Measurements from ENCODE around the gene PRKCE.

The PRKCE gene

GRCh38 chr2:46117379-46117778 lies 465.9 kb downstream of the PRKCE start:
- no peak overlapping the region for H3K9ac ChIP-seq (ENCODE audit: low read depth, low read length)
- H3K4me1 ChIP-seq (ENCODE audit: insufficient read depth, low read length): 0 out of 2 replicates have a peak, but pooled peaks cover 5% of the 10 kb centered on the region
- H3K27me3 ChIP-seq (ENCODE audit: insufficient read depth, low read length): no peaks in the 10 kb centered on the region
- no peaks in the 10 kb centered on the region for H3K36me3 ChIP-seq (ENCODE audit: insufficient read depth, low read length)
- H3K9me3 ChIP-seq (ENCODE audit: insufficient read depth, low read depth, low read length): no peaks in the 10 kb centered on the region
- WGBS: 85% methylated on average over 2 of the region's 2 CpGs
- H3K4me3 ChIP-seq (ENCODE audit: low read length): no peak overlapping the region
- H3K27ac ChIP-seq (ENCODE audit: low read depth, low read length): no peak overlapping the region

- H3K27me3 ChIP-seq (ENCODE audit: insufficient read depth, low read length): no peaks in the 10 kb centered on the region
- 0 out of 2 replicates have a peak, but pooled peaks cover 5% of the 10 kb centered on the region for H3K4me1 ChIP-seq (ENCODE audit: insufficient read depth, low read length)
- WGBS: 92% methylated on average over 3 of the region's 3 CpGs
- H3K27ac ChIP-seq (ENCODE audit: low read depth, low read length): no peak overlapping the region
- H3K9me3 ChIP-seq (ENCODE audit: insufficient read depth, low read depth, low read length): no peaks in the 10 kb centered on the region
- no peak overlapping the region for H3K4me3 ChIP-seq (ENCODE audit: low read length)
- no peaks in the 10 kb centered on the region for H3K36me3 ChIP-seq (ENCODE audit: insufficient read depth, low read length)
- H3K9ac ChIP-seq (ENCODE audit: low read depth, low read length): no peak overlapping the region
These were observed 466.5 kb downstream of the PRKCE start for GRCh38 chr2:46117994-46118393.

- 0 out of 2 replicates have a peak, but pooled peaks cover 5% of the 10 kb centered on the region for H3K4me1 ChIP-seq (ENCODE audit: insufficient read depth, low read length)
- no peak overlapping the region for H3K4me3 ChIP-seq (ENCODE audit: low read length)
- H3K36me3 ChIP-seq (ENCODE audit: insufficient read depth, low read length): no peaks in the 10 kb centered on the region
- H3K9me3 ChIP-seq (ENCODE audit: insufficient read depth, low read depth, low read length): no peaks in the 10 kb centered on the region
- no peak overlapping the region for H3K9ac ChIP-seq (ENCODE audit: low read depth, low read length)
- no peaks in the 10 kb centered on the region for H3K27me3 ChIP-seq (ENCODE audit: insufficient read depth, low read length)
- no peak overlapping the region for H3K27ac ChIP-seq (ENCODE audit: low read depth, low read length)
- WGBS: 92% methylated on average over 7 of the region's 7 CpGs
These were observed 467.3 kb downstream of the PRKCE start for GRCh38 chr2:46118656-46119371.

- Histone ChIP-seq H3K27ac (ENCODE audit: low read depth, low read length) (no peak overlapping the region), H3K4me3 (ENCODE audit: low read length) (no peak overlapping the region), H3K9me3 (ENCODE audit: insufficient read depth, low read depth, low read length) (no peaks in the 10 kb centered on the region), H3K27me3 (ENCODE audit: insufficient read depth, low read length) (no peaks in the 10 kb centered on the region), H3K4me1 (ENCODE audit: insufficient read depth, low read length) (0 out of 2 replicates have a peak, but pooled peaks cover 5% of the 10 kb centered on the region), H3K36me3 (ENCODE audit: insufficient read depth, low read length) (no peaks in the 10 kb centered on the region), H3K9ac (ENCODE audit: low read depth, low read length) (no peak overlapping the region)
- WGBS: 96% methylated on average over 4 of the region's 5 CpGs
These were observed 468.0 kb downstream of the PRKCE start for GRCh38 chr2:46119453-46119852.

- no peak overlapping the region for H3K4me3 ChIP-seq (ENCODE audit: low read length)
- 88% methylated on average over 4 of the region's 5 CpGs for WGBS
These were observed 469.5 kb downstream of the PRKCE start for GRCh38 chr2:46120792-46121555.

GRCh38 chr2:46122318-46122976 lies 471.0 kb downstream of the PRKCE start:
- Histone ChIP-seq H3K4me1 (ENCODE audit: insufficient read depth, low read length) (no peaks in the 10 kb centered on the region), H3K27me3 (ENCODE audit: insufficient read depth, low read length) (no peaks in the 10 kb centered on the region), H3K27ac (ENCODE audit: low read depth, low read length) (no peak overlapping the region), H3K9ac (ENCODE audit: low read depth, low read length) (no peak overlapping the region), H3K36me3 (ENCODE audit: insufficient read depth, low read length) (no peaks in the 10 kb centered on the region), H3K9me3 (ENCODE audit: insufficient read depth, low read depth, low read length) (no peaks in the 10 kb centered on the region), H3K4me3 (ENCODE audit: low read length) (no peak overlapping the region)
- WGBS: 94% methylated on average over 4 of the region's 5 CpGs

More at GRCh38 chr2:46120792-46121555, 469.5 kb downstream of the PRKCE start:
- no peak overlapping the region for H3K27ac ChIP-seq (ENCODE audit: low read depth, low read length)
- H3K4me1 ChIP-seq (ENCODE audit: insufficient read depth, low read length): 0 out of 2 replicates have a peak, but pooled peaks cover 5% of the 10 kb centered on the region
- H3K36me3 ChIP-seq (ENCODE audit: insufficient read depth, low read length): no peaks in the 10 kb centered on the region
- H3K27me3 ChIP-seq (ENCODE audit: insufficient read depth, low read length): no peaks in the 10 kb centered on the region
- H3K9me3 ChIP-seq (ENCODE audit: insufficient read depth, low read depth, low read length): no peaks in the 10 kb centered on the region
- H3K9ac ChIP-seq (ENCODE audit: low read depth, low read length): no peak overlapping the region

GRCh38 chr2:46123013-46123412 lies 471.5 kb downstream of the PRKCE start:
- Histone ChIP-seq H3K9ac (ENCODE audit: low read depth, low read length) (no peak overlapping the region), H3K27me3 (ENCODE audit: insufficient read depth, low read length) (no peaks in the 10 kb centered on the region), H3K36me3 (ENCODE audit: insufficient read depth, low read length) (no peaks in the 10 kb centered on the region), H3K4me1 (ENCODE audit: insufficient read depth, low read length) (no peaks in the 10 kb centered on the region), H3K27ac (ENCODE audit: low read depth, low read length) (no peak overlapping the region), H3K4me3 (ENCODE audit: low read length) (no peak overlapping the region), H3K9me3 (ENCODE audit: insufficient read depth, low read depth, low read length) (no peaks in the 10 kb centered on the region)

GRCh38 chr2:46125798-46126197 lies 474.3 kb downstream of the PRKCE start:
- H3K27ac ChIP-seq (ENCODE audit: low read depth, low read length): no peak overlapping the region

GRCh38 chr2:46126571-46126970 lies 475.1 kb downstream of the PRKCE start:
- H3K4me1 ChIP-seq (ENCODE audit: insufficient read depth, low read length): no peaks in the 10 kb centered on the region
- no peak overlapping the region for H3K9ac ChIP-seq (ENCODE audit: low read depth, low read length)
- H3K27ac ChIP-seq (ENCODE audit: low read depth, low read length): no peak overlapping the region
- H3K36me3 ChIP-seq (ENCODE audit: insufficient read depth, low read length): no peaks in the 10 kb centered on the region
- H3K9me3 ChIP-seq (ENCODE audit: insufficient read depth, low read depth, low read length): no peaks in the 10 kb centered on the region
- no peaks in the 10 kb centered on the region for H3K27me3 ChIP-seq (ENCODE audit: insufficient read depth, low read length)
- WGBS: 91% methylated on average over 4 of the region's 4 CpGs
- H3K4me3 ChIP-seq (ENCODE audit: low read length): no peak overlapping the region

More at GRCh38 chr2:46125798-46126197, 474.3 kb downstream of the PRKCE start:
- H3K4me1 ChIP-seq (ENCODE audit: insufficient read depth, low read length): no peaks in the 10 kb centered on the region
- no peaks in the 10 kb centered on the region for H3K27me3 ChIP-seq (ENCODE audit: insufficient read depth, low read length)
- H3K4me3 ChIP-seq (ENCODE audit: low read length): no peak overlapping the region
- H3K9ac ChIP-seq (ENCODE audit: low read depth, low read length): no peak overlapping the region
- H3K36me3 ChIP-seq (ENCODE audit: insufficient read depth, low read length): no peaks in the 10 kb centered on the region
- H3K9me3 ChIP-seq (ENCODE audit: insufficient read depth, low read depth, low read length): no peaks in the 10 kb centered on the region
- WGBS: 96% methylated on average over 4 of the region's 4 CpGs

GRCh38 chr2:46127176-46127575 lies 475.7 kb downstream of the PRKCE start:
- no peaks in the 10 kb centered on the region for H3K36me3 ChIP-seq (ENCODE audit: insufficient read depth, low read length)
- no peak overlapping the region for H3K27ac ChIP-seq (ENCODE audit: low read depth, low read length)
- WGBS: 100% methylated on average over 3 of the region's 3 CpGs

GRCh38 chr2:46130511-46130910 lies 479.0 kb downstream of the PRKCE start:
- H3K27me3 ChIP-seq (ENCODE audit: insufficient read depth, low read length): no peaks in the 10 kb centered on the region
- H3K9me3 ChIP-seq (ENCODE audit: insufficient read depth, low read depth, low read length): no peaks in the 10 kb centered on the region
- WGBS: 85% methylated on average over 4 of the region's 4 CpGs
- no peak overlapping the region for H3K4me3 ChIP-seq (ENCODE audit: low read length)
- no peak overlapping the region for H3K9ac ChIP-seq (ENCODE audit: low read depth, low read length)
- no peaks in the 10 kb centered on the region for H3K36me3 ChIP-seq (ENCODE audit: insufficient read depth, low read length)
- no peaks in the 10 kb centered on the region for H3K4me1 ChIP-seq (ENCODE audit: insufficient read depth, low read length)
- no peak overlapping the region for H3K27ac ChIP-seq (ENCODE audit: low read depth, low read length)

More at GRCh38 chr2:46127176-46127575, 475.7 kb downstream of the PRKCE start:
- no peak overlapping the region for H3K4me3 ChIP-seq (ENCODE audit: low read length)
- no peaks in the 10 kb centered on the region for H3K9me3 ChIP-seq (ENCODE audit: insufficient read depth, low read depth, low read length)
- H3K9ac ChIP-seq (ENCODE audit: low read depth, low read length): no peak overlapping the region
- H3K4me1 ChIP-seq (ENCODE audit: insufficient read depth, low read length): no peaks in the 10 kb centered on the region
- no peaks in the 10 kb centered on the region for H3K27me3 ChIP-seq (ENCODE audit: insufficient read depth, low read length)

Data from HUES64 (cell line).